ENCODE results near the gene GSPT1.

GSPT1 gene

GRCh38 chr16:11913425-11914079 lies 2.2 kb downstream of the GSPT1 start:
- DNase-seq (ENCODE audit: low read depth, low spot score), result peak; percentile 21

- no peak for DNase-seq (ENCODE audit: low read depth, low spot score)
These were observed 5.9 kb downstream of the GSPT1 start for GRCh38 chr16:11909653-11910545.

- no peak for DNase-seq (ENCODE audit: low read depth, low spot score)
These were observed 8.4 kb downstream of the GSPT1 start for GRCh38 chr16:11907160-11907970.

- DNase-seq (ENCODE audit: low read depth, low spot score), result no peak
These were observed 11.8 kb downstream of the GSPT1 start for GRCh38 chr16:11903906-11904305.

- no peak for DNase-seq (ENCODE audit: low read depth, low spot score)
These were observed 14.7 kb downstream of the GSPT1 start for GRCh38 chr16:11901091-11901490.

- DNase-seq (ENCODE audit: low read depth, low spot score), result no peak
These were observed 19.1 kb downstream of the GSPT1 start for GRCh38 chr16:11896486-11897176.

- DNase-seq (ENCODE audit: low read depth, low spot score), result no peak
These were observed 22.2 kb downstream of the GSPT1 start for GRCh38 chr16:11893571-11893970.

GRCh38 chr16:11892761-11893160 lies 23.0 kb downstream of the GSPT1 start:
- no peak for DNase-seq (ENCODE audit: low read depth, low spot score)

GRCh38 chr16:11890231-11890965 lies 25.4 kb downstream of the GSPT1 start:
- no peak for DNase-seq (ENCODE audit: low read depth, low spot score)

GRCh38 chr16:11886881-11887280 lies 28.9 kb downstream of the GSPT1 start:
- DNase-seq (ENCODE audit: low read depth, low spot score), result no peak

GRCh38 chr16:11884035-11884434 lies 31.7 kb downstream of the GSPT1 start:
- no peak for DNase-seq (ENCODE audit: low read depth, low spot score)

GRCh38 chr16:11880007-11880406 lies 35.7 kb downstream of the GSPT1 start:
- no peak for DNase-seq (ENCODE audit: low read depth, low spot score)

GRCh38 chr16:11877374-11877773 lies 38.4 kb downstream of the GSPT1 start:
- DNase-seq (ENCODE audit: low read depth, low spot score), result no peak

GRCh38 chr16:11876306-11876705 lies 39.5 kb downstream of the GSPT1 start:
- DNase-seq (ENCODE audit: low read depth, low spot score), result no peak

- DNase-seq (ENCODE audit: low read depth, low spot score), result no peak
These were observed 40.0 kb downstream of the GSPT1 start for GRCh38 chr16:11875721-11876120.

- DNase-seq (ENCODE audit: low read depth, low spot score), result no peak
These were observed 44.6 kb downstream of the GSPT1 start for GRCh38 chr16:11871193-11871592.

- DNase-seq (ENCODE audit: low read depth, low spot score), result no peak
These were observed 45.4 kb downstream of the GSPT1 start for GRCh38 chr16:11870399-11870798.

- no peak for DNase-seq (ENCODE audit: low read depth, low spot score)
These were observed 46.2 kb downstream of the GSPT1 start for GRCh38 chr16:11869353-11870228.

GRCh38 chr16:11868412-11868980 lies 47.3 kb downstream of the GSPT1 start:
- DNase-seq (ENCODE audit: low read depth, low spot score), result no peak

GRCh38 chr16:11862489-11862888 lies 53.3 kb downstream of the GSPT1 start:
- no peak for DNase-seq (ENCODE audit: low read depth, low spot score)
